Stimulated activated CD4-positive, alpha-beta T cell treated with anti-CD3 and anti-CD28 coated beads, Interleukin-2, amount 100 ng/mL, for 24 hours (primary cell): Measurements from ENCODE around the gene EDAR.

Source experiments
- DNase-seq, 2 donors: peaks; one replicate each; pipeline ENCODE4 v3.0.0-alpha.2; 2020

Gene EDAR

DNA sequence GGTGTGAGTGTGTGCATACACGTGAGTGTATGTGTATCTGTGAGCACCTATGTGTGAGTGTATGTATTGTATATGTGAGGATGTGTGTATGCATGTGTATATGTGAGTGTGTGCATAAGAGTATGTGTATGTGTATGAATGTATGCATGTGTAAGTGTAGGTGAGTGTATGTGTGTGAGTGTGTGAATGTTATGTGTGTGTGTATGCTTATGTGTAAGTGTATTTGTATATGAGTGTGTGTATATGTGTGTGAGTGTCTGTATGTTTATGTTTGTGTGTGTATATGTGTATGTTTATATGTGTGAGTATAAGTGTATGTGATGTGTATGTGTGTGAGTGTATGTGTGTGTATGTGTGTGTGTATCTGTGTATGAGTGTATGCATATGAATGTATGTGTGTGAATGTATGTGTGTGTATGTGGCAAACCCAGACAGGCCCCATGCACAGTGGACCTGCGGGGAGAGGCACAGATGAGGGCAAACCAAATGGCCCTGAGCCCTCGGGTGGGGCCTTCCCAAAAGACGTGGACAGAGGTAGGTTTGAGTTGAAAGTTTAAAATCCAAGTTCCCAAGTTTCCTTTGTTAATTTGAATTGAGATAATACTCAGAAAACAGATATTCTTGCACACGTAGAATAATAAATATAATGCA is 51.5 kb downstream of the EDAR start:
- no peak for DNase-seq

DNA sequence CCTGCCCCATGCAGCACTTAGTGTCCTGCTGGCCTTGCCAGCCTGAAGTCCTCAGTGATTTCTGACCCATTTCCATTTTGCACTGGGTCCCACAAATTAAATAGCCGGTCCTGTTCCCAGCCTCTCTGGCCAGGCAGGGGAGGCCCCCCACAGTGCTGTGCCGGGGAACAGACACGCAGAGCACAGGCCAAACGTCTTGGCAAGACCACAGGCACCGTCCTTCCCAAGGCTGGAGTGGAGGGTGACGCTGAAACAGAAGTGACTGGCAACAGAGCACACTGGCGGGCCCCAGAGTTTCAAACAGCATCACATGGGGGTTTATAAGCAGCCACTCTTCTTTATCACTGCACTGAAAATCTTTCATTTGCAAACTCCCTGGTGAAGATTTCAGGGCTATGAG is 52.2 kb downstream of the EDAR start:
- DNase-seq = no peak

DNA sequence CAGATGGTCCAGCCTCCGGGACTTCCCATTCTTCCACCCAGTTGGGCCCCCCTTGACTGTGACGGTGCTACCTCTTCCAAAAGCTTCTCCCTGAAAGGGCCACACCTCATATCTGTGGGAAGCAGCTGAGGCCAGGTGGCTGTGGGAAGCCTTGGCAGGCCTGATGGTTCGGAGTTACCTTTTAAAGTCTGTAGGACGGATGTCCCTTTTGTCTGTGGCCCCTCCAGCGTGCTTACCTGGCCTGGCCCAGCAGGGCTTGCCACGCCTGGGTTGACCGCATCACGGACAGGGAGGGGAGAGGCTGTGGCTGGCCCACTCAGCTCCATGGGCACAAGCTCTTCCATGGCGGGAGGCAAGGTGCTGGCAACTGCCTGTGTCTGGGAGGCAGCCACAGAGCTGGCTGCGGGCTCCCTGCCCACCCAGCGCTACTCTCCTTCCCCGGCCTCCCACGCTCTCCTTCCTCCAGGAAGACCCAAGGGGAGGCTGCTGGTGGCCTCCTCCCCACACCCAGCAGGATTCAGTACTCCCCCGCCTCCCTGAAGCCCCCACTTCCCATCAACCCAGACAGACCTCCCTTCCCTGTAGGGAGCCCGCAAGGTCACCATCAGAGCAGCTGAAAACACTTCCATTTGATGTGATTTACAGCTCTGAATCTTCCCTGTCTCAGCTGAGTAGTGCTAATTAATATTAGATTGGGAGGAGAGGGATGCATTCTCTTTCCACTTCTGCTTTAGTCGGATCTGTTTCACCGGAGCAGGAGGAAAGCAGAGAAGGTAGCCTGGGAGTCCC is 52.8 kb downstream of the EDAR start:
- DNase-seq = no peak

DNA sequence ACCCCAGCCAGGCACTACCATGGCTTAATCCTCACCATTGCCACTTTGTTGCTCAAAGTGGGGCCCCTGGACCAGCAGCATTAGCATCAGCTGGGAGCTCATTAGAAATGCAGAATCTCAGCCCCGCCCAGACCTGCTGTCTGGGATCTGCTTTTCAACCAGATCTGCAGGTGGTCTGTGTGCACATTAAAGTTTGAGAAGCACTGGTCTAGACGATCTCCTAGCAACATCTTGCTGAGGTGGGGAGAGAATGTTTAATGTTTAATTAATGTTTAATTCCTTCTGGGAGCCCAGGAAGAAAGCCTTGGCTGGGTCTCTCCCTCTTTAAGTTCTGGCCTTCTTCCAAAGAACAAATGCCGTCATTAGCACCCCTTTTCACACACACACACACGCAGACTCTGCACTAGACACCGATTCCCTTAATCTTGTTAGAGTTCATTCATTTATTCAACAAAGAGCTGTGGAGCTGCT is 53.7 kb downstream of the EDAR start:
- DNase-seq = no peak

DNA sequence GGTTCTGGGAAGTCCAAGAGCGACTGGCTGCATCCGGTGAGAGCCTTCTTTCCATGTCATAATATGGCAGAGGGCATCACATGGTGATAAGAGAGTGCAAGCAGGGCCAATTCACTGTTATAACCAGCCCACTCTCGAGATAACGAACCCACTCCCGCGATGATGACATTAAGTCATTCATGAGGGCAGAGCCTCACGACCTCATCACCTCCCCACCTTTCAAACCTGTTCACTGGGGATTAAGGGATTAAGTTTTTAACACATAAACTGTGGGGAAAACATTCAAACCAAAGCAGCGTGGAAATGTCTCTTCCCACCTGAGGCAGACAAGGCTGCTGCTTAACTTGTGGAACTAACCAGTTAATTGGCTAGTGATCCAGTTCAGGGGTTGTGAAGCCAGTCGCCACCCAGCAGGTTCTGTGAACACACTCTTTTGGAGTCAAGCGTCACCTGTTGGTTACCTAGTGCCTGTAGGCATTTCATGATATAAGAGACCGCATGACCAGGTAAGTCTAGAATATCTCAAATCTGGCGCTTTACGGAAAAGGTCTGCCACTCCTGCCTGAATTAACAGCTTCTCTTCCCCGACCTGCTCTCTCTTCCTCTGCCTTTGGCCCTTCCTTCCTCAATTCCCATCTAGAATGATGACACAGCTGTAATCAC is 54.3 kb downstream of the EDAR start:
- no peak for DNase-seq

DNA sequence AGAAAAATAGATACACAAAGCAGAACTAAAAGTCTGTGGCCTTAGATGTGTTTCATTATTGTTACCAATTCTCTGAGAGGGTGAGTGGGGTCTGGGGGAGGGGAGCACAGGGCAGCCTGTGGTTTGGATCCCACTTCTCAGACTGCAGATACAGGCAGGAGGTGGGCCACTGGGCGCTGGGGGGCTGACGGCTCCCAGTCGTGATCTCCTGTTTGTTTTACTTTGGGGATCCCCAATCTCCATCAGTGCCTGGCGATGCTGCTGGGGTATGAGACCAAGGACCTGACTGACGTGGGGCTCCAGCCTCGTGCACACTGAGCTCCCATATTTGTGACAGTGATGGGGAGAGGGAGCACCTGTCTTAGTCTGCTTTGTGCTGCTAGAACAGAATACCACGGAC is 54.9 kb downstream of the EDAR start:
- DNase-seq = no peak

DNA sequence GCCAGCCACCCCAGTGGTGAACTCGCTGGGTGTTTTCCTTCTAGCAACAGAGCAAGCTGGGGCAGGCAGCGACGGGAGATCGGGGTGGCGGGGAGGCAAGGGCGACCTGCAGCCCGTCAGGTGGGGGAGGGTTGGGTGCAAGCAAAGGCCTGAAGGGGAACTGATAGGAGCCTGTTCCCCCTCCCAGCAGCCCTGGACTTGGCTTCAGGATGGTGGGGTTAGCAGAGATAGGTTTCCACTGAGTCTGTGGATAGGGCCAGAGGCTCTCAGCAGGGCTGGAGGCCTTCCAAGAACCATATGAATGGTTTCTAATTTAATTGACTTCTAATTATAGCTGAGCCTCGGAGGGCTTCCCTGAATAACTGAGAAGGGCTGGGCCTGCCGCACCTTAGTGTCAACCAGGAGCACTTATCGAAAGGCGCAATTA is 55.3 kb downstream of the EDAR start:
- DNase-seq = no peak

DNA sequence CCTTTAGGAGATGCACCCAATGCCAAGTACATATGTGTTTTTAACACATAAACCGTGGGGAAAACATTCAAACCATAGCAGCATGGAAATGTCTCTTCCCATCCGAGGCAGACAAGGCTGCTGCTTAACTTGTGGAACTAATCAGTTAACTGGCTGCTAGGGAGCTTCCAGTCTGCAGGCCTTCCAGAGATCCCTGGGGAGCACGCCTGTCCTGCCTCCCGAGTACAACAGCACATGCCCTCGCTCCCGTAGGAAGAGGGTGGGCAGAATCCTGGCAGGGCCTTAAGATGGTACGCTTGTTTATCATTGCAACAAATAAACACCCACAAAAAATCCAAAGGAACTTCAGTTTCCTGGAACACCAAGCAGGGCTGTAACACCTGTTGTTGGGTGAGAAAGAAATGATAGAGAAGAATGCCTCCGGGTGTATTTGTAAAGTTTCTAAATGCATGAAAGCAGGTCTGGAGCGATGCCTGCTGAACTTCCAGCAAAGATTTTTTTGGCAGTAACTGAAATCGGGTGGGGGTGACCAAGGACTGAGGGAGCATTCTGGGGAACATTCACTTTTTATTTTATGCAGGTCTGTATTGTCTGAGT is 56.2 kb downstream of the EDAR start:
- no peak for DNase-seq

DNA sequence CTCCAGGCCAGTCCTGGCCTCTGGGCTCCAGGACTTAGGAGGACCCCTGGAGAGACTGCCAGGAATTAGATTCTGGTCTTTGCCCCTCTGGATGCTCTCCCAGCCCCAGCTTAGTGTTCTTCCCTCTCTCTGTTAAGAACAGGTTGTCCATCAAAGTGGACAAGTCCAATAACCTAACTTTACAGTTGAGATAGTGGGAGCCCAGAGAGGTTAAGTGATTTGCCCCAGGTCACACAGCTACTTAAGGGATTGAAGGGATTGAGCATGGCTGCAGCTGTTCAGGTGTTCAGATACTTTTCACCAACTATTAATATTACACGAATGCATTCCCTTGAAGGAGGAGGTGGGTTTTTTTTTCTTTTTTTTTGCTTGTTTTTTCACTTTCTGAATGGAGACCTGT is 57.6 kb downstream of the EDAR start:
- no peak for DNase-seq

DNA sequence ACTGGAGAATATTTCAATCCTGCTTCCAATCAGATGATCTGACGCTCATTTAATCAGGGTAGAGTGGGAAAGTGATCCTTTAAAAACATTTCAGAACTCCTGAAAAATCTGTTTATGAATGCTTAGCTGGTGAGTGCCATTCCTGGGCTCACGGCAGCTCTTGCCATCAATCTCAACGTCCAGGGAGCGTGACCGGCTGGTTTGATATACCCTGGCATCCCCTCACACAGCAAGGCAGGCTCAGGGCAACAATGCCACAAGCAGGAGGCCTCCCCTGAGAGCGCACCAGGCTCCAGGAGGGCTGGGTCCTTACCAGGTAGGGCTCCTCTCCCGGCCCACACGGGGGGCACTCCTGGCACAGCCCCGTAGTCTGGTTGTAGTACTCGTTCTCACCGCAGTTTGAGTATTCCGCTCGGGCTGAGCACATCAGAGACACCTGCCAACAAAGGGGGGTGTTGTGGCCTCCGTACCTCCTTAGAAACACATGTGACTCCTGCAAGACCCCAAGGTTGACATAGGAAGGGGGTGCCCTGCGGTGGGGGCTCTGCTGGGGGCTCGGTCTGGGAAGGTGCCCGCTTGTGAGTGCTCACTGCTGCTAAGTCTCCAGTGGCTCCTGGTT is 59.1 kb downstream of the EDAR start:
- no peak for DNase-seq

DNA sequence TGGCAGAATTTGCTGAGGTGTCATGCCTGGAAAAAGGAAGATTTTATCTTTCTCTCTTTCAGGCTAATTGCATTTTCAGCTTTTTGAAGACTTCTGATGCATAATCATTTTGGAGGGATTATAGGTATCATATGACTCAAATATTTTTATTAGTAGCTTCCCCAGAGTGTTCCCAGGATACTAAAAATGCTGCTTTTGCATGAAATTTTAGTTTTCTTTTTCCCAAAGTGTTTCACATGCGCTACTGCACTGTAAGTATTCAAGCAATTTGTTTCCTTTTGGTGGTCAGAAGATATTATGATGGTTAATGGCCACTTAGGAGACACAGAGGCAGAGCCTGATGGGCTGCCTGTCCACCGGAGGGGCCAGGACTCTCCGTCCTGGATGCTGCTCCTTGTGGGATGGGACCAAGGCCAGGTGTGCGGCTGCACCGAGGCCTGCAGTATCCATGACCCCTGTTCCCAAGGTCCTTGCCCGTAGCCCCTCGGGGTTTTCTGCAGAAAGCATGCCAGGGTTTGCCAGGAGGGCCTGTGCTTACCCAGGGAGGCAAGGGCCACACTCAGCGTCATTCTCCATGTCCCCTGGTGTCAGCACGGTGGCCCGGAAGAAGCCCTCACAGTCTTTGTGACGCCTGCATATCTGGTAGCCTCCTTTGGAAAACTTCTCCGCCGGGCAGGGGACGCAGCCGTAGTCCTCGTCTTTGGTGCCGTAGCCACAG is 60.2 kb downstream of the EDAR start:
- DNase-seq = no peak

DNA sequence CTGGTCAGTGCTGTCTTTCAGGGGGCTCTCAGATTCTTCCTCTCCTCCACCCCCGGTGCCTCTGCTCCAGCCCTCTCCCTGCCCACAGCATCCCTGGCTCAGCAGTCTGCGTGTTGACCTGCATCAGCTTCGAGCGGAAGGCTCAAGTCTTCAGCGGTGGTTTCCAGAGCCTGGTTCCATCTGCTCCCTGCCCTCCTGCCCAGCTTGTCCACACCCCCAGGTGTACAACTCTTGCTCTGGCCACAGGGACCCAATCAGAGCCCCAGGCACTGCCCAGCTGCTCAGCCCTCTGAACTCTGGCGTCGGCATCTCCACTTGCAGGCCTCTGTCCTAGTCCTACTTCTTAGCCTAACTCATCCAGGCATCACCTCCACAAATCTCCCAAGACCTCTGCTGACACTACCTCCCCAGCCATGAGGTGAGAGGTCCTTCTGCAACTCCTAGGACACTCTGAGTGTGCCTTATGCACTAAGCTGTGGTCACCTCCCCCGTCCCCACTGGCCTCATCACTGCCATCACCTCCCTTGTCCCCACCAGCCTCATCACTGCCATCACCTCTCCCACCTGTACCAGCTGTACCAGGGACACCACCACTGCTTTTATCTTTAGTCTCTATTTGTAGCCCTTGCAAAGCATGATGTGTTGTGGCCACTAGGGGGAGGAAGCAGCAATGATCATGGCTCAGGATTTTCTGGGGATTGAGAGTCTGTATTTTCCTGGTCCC is 60.9 kb downstream of the EDAR start:
- peak; percentile 24 to 28 for DNase-seq

DNA sequence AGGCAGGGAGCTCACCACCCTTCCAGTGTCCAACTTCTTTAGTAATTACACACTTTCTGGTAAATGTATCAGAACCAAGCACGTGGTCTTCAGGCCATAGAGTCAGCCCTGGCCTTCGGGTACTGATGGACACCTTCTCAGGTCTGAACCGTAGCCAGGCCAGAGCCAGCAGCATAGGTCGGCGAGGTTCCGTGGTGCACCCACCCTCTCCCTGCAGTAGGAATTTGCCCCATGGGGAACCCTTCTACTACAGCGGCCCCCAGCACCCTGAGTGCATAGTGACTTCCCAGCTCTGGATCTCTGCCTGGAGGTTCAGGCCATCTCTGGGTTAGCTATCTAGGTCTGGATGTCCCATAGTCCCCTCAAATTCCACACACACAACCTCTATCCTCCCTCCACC is 61.6 kb downstream of the EDAR start:
- DNase-seq = no peak

DNA sequence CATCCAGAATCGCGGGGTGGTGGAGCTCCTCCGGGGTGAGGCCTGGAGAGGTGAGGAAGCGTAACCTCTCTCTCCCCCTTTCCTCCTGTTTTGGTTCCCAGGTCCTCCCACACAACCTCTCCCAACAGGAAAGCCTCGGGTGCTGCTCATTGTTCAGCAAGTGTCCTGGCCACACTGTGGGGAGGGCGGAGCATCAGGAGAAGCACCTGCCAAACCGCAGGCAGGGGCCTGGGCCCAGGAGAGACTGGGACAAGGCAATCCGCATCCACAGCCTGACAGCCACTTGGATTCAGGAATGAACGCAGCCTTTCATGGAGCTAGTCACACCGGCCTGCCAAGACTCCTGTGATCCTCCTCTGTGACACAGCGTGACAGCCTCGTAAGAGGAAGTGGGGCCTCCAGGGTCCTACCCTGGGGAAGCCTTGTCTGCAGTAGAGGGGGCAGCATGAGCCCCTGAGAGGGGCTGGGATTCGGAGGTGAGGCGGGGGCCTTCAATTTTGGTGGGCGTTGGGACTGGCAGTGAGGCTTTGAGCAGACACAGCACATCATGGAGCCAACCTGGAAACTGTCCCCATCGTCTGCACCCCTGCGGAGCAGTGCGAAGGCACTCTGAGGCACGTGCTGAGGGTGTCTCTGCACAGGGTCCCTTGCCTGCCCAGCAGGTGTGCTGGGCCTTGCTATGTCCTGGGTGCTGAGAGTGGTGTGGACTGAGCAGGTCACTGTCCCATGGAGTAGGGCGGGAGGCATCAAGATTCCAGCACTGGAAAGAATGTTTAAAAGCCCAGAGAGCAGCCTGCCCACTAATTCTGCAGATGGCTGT is 62.2 kb downstream of the EDAR start:
- DNase-seq = no peak

DNA sequence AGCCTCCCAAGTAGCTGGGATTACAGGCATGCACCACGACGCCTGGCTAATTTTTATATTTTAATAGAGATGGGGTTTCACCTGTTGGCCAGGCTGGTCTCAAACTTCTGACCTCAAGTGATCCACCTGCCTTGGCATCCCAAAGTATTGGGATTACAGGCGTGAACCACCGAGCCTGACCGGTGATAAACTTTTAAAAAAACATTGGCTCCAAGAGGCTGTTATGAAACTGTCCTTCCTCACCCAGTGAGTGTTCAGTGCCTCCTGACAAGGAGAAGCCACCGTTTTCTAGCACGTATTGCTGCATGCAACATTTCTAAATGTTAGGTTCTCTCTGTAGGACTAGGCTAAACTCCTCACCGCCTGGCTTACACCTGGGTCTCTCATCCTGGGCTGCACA is 63.3 kb downstream of the EDAR start:
- no peak for DNase-seq

DNA sequence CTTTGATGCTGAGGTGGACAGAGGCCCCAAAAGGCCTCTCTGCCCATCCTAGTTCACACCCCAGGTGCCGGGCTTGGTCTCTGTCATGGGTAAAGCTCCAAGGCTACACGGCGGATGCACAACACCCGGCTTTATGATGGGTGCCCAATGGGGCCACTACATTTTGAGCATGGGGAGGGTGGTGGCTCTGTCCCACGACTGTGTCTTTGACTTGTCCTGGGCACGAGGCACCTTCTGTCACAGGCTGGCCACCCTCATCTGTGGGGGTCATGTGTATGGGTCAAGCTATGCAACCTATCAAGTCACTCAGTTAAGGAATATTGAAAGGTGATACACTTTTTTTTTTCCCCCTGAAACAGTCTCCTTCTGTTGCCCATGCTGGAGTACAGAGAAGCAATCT is 63.7 kb downstream of the EDAR start:
- no peak for DNase-seq

DNA sequence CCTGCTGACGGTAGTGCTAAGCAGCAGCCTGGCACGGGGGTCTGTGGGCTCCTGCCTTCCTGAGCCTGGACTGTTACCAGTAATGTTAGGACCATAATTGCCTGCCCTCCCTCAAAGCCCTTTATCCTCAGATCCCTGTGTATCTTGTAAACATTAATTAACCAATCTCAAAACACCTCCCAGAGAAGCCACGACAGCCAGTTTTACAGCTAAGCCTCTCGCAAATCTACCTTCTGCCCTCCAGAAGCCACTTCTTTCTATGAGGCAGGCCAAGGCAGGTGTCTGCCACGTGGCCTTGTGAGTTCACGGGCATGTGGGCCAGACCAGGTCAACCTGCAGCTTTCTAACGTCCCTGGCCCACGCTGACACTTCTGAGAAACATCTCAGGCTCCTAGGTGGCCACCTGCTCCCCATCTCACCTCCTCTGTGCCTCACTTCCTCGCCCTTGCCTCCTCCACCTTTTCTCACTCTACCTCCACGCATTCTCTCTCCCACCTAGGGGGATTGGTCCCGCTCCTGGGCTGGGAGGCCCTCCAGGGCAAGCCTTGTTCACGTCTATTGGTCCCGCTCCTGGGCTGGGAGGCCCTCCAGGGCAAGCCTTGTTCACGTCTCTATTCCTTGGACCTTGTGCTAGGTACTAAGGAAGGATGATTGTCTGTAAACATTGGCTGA is 64.3 kb downstream of the EDAR start:
- DNase-seq = no peak

DNA sequence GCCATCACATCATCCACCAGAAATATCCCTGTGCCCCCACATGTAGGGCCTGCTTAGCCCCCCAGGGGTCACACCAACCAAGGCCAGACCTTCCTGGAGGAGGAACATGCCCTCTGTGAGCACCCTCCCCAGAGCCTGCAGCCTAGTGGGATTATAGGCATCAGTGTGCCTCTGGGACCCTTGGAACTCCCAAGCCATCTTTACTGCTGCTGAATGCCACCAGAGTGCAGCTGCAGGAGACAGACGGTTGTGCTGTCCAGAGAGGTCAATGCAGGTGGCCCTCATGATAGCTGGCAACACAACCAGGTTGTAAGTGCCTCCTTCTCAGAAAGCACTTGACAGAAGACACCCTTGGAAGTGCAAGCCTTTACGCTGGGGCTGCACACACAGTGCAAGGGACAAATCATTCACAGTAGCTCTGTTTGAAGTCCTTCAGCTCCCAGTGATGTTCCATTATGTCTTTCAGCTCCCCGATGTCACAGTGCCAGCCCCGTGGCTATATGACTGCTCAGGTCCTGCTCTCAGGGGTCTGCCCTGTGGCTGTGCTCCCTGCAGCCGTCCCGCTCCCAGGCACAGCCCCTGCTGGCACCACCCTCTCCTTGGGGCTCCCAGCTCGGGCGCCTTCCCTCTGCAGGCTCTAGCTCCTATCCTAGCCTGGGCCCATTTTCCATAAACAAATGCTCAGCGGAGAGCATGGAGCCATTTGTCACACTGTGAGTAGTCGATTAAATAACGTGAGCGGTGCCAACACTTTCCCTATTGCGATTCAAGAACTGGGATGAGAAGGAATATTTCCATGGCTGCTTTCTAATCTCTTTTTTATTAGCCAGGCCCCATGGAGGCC is 65.1 kb downstream of the EDAR start:
- no peak for DNase-seq

DNA sequence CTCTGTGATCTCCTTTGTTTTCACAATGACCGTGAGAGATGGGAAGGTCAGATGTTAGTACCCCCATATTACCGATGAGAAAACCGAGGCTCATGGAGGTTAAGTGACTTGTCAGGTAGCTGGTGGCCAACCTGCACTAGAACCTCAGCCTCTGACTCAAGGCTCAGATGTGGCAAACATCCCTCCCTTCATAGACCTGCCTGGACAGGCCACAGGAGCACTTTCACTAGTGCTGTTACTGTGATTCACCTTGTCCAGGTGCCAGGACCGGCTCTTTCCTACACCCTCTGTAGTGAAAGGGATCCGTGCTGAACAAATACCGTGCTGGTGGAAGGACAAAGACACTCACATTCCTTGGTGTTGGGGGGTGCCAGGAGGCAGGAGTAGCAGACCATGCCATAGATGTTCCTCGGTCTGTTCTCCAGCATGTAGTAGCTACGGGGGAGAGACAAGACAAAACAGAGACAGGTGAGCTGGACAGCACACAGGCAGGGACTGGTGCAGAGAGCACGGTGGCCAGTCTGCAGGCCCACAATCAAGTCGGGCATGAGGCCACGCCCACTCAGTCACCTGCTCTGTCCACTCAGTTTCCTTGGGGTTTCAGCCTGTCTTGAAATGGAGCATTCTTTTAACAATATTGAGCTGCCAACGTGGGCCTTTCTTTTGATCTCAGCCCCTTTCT is 65.9 kb downstream of the EDAR start:
- no peak for DNase-seq
